Measurements from ENCODE around the gene UST.
"Not testable (repeated sequence)": the region's sequence is repeated elsewhere in the genome, so short reads cannot be mapped to it uniquely, and the experiment has no call there.

The UST gene

DNA sequence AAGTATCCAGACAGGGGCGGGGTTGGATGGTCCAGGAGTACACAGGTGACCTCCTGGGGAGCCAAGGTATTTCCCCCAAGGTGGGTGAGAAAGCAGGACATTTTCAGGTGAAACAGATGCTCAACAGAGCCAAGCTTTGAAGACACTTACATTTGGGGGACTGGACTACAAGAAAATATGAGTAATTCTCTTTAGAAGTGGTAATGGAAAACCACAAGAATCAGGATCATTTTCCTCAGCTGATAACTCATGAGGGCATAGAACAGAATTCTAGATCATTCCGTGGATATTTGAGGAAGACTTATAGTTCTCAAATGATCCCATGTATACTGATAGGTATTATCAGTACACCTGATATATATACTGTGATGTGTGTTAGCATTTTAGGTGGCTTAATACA, 89.9 kb downstream of the UST start:
- DNase-seq (ENCODE audit: low read depth in 2 of 2), result no peak

DNA sequence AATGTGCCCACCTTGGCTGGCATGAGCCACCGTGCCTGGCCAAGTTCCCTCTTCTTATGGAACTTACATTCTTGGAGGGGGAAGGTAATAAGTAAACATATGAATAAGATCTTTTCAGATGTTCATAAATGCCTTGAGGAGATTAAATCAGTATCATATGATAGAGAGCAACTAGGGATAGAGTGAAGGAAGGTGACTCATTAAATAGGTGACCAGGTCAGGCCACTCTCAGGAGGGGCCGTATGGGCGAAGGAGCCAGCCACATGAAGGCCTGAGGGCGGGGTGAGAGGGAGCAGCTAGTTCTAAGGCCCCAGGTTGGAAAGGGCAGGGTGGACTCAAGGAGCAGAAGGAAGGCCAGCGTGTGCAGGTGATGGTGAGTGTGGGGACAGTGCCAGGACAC, 91.1 kb downstream of the UST start:
- DNase-seq (ENCODE audit: low read depth in 2 of 2), result no peak

DNA sequence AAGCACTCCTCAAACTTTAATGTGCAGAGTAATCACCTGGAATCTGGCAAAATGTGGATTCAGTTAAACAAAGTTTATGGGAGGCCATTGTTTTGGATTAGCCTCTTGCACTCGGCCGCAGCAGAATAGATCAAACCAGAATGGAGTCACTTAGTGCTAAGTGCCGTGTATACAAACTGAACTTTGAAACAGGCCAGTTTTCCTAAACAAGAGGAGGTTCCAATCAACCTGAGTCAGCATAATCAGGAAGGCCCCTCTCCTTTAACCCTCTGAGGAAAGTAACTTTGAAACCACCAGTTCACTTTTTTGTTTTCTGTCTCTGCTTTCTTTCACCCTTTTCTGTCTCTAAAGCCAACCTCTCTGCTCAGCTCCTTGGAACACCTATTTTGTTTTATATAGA, 92.2 kb downstream of the UST start:
- no peak for DNase-seq (ENCODE audit: low read depth in 2 of 2)

DNA sequence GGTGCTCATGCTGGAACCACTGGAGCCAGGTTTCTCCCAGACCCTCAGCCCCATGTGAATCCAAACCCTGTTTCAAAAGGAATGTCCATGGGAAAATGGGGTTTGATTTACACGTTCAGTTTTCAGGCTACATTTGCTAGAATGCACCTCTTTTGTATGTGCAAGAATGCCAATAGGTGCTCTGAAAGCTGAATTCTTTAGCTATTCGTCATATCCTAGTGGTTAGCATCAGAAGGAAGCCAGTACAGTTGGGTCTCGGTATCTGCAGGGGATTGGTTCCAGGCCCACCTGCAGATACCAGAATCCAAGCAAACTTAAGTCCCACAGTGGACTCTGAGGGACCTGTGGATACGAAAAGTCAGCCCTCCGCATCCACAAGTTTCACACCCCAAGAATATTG, 93.4 kb downstream of the UST start:
- DNase-seq (ENCODE audit: low read depth in 2 of 2), result no peak

DNA sequence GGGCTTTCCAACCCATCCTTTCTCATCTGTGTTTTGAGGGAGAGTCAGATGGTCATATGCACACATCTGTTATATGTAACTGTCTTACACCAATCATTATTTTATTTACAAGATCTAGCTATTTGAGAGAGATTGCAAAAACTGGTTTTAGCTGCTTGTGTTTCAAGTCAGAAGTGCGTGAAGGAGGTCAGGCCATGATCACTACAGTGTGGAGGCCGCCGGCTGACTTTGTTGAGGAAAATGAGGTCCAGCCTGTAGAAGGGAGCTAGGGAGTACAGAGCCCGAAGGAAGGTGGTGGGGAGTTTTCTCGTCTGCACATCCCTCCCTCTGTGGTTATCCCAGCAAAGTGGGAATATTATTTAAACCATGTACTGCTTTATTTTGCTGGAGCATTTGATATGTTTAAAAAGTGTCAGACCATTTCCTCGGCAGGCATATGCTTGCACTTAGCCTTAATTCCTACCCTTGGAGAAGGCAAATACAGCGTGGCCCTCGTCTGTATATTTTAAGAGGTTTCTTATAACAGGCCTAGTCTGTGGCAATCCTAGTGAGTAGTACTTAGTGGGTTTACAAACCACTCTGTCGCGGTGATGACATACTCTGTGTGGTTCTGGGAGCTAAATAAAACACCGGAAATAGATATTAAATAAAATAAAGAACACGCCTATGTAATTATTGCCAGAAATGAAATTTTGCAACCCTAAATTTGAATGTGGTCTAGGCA, 95.6 kb downstream of the UST start:
- no peak for DNase-seq (ENCODE audit: low read depth in 2 of 2)

DNA sequence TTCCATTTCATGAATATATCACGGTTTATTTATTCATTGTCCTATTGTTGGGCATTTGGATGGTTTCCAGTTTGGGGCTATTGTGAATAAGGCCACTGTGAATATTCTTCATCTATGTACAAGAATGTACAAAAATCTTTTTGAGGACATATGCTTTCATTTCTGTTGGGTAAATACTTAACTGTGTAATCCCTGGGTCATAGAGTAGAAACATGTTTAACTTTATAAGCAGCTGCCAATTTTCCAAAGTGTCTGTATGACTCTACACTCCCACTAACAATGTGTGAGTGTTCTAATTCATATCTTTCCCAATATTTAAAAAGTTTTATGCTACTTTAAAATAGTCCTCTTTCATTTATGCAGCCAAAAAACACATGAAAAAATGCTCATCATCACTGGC, 98.6 kb downstream of the UST start:
- DNase-seq (ENCODE audit: low read depth in 2 of 2), result no peak

DNA sequence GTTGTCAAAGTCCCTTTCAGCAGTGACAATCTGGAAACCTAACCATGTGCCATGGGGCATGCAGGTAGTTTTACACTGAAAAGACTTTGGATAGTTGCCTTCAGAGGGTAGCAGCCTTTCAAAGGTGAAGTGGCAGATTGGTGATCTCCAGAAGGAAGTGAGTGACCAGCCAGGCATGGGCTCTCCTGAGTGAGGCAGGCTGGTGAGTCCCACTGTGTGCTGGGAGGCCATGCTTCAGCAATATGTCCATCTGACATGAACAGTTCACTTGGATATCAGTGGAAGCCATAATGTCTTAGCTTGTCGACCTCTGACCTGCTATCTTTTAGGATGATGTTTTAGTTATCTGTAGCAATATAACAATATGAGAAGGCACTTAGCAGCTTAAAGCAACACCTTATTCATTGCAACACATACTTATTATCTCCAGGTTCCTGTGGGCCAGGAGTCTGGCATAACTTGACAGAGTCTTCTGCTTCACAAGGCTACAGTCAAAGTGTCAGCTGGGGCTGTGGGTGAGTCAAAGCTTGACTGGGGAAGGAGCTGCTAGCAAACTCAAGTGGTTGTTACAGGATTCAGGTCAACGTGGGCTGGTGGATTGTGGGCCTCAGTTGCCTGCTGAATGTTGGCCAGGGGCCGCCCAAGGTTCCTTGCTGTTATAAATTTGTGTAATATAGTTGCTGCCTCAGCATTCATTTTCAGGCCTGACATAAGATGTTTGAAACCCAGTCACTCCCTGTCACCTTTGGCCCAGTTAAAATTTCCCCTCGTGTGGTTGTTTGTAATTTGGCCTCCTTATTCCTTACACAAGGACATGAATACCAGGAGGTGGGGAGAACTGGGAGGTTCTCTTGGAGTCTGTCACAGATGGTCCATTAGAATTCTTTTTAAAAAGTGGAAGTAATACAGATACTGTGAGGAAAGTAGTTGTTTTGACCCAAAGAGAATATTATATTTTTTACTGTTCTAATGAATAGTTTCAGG, 100.2 kb downstream of the UST start:
- no peak for DNase-seq (ENCODE audit: low read depth in 2 of 2)

DNA sequence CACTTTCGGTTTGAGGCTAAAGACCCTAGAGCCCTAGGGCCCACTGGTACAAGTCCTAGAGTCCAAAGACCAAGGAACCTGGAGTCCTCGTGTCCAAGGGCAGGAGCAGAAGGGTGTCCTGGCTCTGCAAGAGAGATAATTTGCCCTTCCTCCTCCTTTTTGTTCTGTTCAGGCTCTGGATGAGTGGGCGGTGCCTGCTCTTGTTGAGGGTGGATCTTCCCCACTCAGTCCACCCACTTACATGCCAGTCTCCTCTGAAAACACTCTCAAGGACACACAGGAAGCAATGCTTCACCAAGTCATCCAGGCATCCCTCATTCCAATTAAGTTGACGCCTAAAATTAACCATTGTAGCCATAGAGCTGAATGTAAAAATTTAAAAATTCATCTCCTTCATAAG, 102.1 kb downstream of the UST start:
- DNase-seq (ENCODE audit: low read depth in 2 of 2), result no peak

DNA sequence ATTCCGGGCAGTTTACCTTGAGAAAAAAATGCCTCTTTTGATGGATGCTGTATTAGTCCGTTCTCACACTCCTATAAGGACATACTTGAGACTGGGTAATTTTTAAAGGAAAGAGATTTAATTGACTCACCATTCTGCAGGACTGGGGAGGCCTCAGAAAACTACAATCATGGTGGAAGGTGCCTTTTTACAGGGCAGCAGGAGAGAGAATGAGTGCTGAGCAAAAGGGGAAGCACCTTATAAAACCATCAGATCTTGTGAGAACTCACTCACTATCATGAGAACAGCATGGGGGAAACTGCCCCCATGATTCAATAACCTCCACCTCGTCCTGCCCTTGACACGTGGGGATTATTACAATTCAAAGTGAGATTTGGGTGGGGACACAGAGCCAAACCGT, 102.6 kb downstream of the UST start:
- DNase-seq (ENCODE audit: low read depth in 2 of 2), result not testable (repeated sequence)

DNA sequence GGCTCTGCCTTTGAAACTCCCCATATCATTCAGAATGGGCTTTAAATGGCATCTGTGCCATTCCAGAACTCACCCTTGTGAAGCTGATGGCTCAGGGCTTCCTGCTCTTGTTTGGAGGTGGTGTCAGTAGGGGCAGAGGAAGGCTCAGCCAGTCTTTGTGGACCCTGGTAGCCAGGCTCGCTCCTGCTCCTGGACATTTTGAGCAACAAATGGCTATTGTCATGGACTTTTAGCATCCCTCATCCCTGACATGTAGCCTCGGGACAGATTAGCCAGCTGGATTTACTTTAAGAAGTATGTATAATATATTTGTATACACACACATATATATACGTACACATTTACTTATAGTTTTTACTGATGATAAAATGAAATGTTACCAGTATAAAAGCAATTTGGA, 104.1 kb downstream of the UST start:
- no peak for DNase-seq (ENCODE audit: low read depth in 2 of 2)

DNA sequence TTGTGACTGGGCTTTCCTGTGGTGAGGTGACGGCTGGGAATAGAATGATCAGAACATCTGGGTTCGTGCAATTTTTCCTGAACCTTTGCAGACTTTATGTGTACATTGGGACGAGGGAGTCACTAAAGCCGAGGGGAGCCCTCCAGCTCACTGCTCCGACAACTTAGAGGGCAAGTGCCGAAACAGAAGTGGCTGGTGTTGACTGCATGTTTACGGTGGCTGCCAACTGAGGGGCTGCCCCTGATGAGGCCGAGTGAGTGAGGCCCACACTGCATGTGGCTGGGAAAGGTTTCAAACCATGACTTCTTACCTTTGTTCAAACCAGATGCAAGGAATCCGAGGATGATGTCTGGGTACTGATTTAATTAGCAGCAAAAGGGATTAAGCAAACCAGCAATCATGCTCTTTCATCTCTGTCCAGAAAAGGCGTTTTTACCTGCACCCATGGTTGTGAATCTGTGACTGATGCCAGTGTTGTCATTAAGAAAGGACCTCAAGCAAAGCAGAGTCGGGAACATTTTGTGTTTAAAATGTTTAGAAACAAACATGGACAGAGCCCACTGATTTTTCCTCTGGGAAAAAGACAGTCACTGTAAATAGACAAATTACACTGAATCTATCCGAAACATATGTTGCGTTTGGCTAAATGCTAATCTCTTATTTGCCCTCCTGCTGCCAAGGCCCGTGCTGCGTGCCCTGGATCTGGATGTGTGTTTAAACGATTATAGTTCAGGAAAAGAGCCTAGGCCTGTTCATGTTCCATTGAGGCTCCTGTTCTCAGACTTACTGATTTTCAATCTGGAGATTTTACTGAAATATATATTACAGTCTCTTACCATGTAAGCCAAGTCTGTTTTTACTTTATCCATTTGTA, 105.1 kb downstream of the UST start:
- no peak for DNase-seq (ENCODE audit: low read depth in 2 of 2)

DNA sequence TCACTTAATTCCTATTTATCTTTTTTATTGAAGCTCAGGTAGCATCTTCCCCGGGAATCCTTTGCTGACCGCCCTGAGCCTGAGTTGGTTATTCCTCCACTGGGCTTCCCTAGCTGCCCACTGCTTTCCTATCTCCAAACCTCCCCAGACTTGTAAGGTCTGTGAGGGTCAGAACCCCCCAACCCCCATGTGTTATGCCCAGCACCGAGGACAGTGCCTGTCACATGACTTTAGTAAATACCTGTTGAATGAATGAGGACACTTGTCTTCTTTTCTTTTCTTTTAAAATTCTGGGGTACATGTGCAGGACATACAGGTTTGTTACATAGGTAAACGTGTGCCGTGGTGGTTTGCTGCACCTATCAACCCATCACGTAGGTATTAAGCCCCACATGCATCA, 105.9 kb downstream of the UST start:
- DNase-seq (ENCODE audit: low read depth in 2 of 2), result no peak

DNA sequence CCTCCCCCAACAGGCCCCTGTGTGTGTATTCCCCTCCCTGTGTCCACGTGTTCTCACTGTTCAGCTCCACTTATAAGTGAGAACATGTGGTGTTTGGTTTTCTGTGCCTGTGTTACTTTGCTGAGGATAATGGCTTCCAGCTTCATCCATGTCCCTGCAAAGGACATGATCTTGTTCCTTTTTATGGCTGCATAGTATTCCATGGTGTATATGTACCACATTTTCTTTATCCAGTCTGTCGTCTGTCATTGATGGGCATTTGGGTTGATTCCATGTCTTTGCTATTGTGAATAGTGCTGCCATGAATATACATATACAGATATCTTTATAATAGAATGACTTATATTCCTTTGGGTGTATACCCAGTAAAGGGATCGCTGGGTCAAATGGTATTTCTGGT, 106.3 kb downstream of the UST start:
- DNase-seq (ENCODE audit: low read depth in 2 of 2), result not testable (repeated sequence)

DNA sequence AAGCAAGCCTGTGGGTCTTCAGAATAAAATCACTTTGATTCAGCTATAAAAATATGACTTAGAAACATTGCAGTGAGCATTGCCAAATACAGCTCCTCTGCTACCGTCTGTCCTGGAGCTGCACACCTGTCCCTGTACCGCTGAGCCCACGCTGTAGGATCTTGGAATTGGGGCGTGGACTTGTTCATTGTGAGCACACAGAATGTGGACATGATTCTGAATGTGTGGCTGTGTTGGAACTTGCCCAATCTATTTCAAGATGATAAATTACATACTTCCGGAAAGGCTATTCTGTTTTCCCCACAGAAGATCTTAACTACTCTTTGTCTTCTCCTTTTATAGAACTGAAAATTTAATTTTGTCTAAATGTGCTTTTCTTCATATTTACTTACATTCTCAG, 107.3 kb downstream of the UST start:
- no peak for DNase-seq (ENCODE audit: low read depth in 2 of 2)

DNA sequence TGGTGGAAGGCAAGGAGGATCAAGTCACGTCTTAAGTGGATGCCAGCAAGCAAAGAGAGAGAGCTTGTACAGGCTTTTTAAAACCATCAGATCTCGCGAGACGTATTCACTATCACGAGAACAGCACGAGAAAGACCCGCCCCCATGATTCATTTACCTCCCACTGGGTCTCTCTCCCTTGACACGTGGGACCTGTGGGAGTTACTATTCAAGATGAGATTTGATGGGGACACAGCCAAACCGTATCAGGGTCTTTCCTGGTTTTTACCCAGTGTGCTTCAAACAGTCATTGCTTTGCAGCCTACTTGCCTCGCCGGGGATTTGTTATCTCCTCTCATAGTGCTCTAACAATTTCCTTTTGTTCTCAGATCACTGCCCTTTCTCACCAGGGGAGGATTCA, 108.2 kb downstream of the UST start:
- DNase-seq (ENCODE audit: low read depth in 2 of 2), result no peak

DNA sequence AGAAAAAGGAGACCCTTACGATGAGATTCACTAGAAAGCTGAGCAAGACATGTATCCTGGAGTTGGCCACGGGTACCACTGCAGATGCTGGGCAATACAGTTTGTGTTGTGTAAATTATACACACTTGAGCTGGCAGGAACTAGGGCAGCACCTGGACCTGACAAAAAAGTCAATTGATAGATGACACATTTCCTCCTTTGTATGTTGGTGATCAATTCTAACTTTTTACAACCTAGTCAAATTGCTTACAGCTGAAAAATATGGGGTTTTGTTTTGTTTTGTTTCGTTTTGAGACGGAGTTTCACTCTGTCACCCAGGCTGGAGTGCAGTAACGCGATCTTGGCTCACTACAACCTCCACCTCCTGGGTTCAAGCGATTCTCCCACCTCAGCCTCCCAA, 108.9 kb downstream of the UST start:
- DNase-seq (ENCODE audit: low read depth in 2 of 2), result no peak

DNA sequence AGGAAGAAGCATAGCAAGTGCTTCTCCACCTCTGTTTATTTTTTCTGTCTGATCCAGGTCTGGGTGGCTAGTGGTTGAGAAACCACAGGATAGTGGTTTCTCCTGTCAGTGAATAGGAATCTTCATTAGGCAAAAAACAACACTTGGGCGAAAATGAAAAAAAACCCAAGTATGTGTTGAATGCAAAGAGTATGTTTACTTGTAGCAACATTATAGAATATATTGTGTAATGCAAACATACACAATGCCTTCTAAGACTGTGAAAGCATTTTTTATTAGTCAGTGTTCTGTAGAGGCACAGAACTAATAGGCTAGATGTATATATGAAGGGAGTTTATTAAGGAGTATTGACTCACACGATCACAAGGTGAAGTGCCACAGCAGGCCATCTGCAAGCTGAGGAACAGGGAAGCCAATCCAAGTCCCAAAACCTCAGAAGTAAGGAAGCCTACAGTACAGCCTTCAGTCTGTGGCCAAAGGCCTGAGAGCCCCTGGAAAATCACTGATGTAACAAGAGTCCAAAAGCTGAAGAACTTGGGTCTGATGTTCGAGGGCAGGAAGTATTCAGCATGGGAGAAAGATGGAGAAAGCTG, 111.1 kb downstream of the UST start:
- no peak for DNase-seq (ENCODE audit: low read depth in 2 of 2)

DNA sequence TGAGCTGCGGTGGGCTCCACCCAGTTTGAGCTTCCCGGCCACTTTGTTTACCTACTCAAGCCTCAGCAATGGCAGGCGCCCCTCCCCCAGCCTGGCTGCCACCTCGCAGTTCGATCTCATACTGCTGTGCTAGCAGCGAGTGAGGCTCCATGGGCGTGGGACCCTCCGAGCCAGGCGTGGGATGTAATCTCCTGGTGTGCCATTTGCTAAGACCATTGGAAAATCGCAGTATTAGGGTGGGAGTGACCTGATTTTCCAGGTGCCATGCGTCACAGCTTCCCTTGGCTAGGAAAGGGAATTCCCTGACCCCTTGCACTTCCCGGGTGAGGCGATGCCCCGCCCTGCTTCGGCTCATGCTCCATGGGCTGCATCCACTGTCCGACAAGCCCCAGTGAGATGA, 117.3 kb downstream of the UST start:
- DNase-seq (ENCODE audit: low read depth in 2 of 2), result not testable (repeated sequence)

DNA sequence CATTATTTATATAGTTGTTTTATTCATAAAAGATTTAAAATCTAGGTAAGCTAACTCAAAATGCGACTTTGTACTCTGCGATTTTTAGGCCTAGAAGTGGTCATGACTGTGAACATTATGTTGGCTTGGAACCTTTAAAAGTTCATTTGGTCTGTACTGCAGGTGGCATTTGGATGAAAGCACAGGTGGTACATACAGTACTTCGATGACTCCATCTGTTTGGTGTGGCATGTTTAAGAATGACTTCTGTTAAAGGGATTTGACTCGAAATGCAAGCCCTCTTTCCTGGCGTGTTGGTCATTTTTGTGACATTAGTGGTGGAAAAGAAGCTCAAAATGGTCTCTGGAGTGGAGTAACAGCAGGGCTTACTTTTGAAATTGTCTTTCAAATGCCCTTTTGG, 118.1 kb downstream of the UST start:
- no peak for DNase-seq (ENCODE audit: low read depth in 2 of 2)

DNA sequence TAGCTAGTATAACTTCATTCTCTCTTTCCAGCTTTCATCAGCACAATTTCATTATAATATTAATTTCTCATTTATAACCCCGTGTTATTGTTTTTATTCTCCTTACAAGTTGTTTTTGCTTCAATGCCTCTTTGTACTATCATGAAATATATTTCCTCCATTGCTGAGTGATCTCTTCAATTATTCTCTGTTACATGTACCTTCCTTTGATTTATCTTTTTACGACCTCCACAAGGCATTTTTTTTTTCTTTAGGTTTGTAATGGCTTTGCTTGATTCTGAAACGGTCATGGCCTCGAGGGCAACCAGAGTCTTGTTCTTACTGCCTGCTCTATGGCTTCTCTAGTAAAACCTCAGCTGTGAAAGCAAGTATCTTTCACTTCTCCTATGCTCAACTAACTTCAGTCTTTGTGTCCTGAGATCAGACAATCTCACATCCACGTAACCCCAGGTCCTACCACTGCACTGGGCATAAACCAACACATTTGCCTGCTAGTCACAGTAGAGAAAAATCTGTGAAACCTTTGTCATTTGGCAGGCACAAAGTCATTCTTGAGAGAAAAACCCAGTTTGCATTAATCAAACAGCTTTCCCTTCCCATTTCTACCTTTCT, 119.9 kb downstream of the UST start:
- no peak for DNase-seq (ENCODE audit: low read depth in 2 of 2)

DNA sequence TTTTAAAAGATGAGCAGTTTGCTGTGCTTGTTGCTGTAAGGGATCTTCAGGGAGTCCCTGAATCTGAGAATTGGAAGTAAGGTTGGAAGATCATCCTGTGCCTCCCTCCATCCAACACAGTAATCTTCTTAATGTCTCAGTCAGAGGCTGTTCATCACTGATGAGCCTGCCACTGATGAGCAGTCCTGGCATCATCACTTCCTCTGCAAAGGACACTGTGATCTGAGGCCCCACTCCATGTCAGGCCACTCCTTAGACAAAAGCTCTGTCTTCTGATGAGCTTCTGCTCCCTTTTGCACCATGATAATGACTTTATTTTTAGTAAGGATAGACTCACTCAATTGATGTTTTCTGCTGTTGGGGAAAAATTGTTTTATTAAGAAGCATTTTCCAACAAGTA, 121.0 kb downstream of the UST start:
- no peak for DNase-seq (ENCODE audit: low read depth in 2 of 2)
